Measurements from ENCODE around the gene IGSF21.
A peak's percentile ranks its signal among the peaks of the same experiment; 100 is the strongest.
"Not testable (repeated sequence)": the region's sequence is repeated elsewhere in the genome, so short reads cannot be mapped to it uniquely, and the experiment has no call there.

The IGSF21 gene

DNA sequence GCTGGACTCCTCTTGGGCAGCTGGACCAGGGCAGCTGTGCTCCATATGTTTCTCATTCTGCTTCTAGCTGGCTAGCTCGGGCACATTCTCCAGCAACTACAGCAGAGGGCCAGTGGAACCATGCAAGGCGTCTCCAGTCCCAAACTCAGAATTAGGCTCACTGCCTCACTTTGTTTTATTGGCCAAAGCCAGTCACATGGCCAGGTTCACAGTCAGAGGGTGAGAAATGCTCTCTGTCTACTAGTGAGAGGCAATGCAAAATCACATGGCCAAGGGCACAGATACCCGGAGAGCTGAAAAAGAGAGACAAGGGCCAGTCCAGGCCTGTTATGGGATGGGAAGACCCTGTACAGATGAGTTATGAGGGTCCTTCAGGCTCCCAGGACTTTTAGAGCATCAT lies 294.3 kb downstream of the IGSF21 start:
- no peak for DNase-seq (ENCODE audit: low spot score)

DNA sequence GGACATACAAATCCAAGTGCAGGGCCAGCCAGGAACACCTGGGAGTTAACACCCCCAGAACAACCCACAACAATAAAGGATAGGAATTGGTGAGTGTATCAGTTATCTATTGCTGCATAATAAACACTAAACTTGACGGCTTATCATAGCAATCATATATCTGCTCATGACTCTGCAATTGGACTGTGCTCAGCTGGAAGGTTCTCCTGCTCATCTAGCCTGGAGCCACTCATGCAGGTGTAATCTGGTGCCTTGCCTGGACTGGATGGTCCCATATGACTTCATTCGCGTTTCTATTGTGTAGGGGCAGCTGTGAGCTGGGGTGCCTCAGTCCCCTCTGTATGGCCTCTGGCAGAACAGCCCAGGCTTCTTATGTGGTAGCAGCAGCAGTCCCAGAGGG lies 296.9 kb downstream of the IGSF21 start:
- no peak for DNase-seq (ENCODE audit: low spot score)

DNA sequence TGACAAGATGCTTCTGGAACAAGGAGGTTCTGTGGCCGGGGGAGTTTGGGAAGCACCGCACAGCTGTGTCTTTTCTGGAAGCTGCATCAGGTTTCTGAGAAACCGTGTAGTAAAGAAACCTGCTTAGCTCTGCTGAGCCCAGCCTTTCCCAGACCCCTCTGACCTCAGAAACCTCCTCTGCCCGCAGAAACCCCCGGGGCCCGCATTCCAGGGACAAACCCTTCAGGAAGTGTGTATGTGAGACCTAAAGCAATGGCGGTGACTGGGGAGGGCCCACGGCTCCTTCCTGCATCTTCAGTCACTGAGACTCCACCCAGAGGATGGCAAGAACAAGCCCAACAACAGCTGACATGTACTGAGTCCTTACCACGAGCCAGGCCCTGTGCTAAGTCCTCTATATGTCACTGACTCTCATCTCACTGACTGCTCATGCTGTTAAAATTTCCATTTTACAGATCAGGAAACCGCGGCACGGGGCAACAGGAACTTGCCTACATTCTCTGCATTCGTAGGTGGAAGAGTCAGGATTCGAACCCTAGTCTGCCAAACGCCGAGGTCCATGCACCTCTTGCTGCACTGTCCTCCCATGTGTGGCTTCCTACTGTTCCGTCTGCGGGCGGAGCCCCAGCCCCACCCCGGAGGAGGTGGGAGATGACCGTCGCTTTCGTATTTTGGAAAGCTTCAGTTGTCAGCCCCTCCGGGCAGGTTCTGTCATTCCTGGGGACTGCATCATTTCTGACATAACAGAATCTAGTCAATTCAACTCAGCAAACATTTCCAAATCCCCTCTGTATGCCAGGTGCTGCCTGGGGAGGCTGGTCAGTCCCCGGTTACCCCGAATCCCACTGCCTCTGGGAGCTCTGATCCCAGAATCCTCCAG lies 299.8 kb downstream of the IGSF21 start:
- no peak for DNase-seq (ENCODE audit: low spot score)

DNA sequence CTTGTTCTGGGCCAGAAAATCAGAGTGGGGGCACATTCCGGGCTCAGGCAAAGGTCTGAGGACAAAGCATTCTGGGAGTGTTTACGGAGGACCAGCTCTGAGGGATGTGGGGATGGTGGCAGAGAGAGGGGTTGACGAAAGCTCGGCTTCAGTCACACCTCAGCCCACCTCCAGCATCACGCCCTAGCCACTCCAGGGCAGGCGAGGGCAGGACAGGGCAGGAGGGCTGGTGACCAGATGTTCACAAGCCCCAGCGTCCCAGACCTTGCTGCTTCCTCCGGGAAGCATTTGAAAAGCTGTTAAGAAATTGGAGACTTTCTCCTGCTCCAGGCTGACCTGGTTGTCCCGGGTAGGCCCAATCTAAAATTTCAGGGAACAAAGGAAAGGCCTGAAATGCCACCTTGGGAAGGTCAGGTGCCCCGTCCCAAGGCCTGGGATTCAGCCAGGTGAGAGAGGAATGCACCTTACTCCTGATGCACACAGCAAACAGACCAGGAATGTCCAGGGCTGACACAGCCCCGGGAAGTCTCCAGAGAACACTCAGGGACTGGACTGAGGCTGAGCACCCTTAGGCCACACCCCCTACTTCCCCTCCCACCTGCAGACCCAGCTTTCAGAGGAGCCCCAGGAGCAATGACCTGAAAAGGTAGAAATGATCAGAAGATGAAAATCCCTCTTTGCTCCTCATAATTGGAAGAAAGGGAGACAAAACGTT lies 301.2 kb downstream of the IGSF21 start:
- peak; percentile 16 for DNase-seq (ENCODE audit: low spot score)

DNA sequence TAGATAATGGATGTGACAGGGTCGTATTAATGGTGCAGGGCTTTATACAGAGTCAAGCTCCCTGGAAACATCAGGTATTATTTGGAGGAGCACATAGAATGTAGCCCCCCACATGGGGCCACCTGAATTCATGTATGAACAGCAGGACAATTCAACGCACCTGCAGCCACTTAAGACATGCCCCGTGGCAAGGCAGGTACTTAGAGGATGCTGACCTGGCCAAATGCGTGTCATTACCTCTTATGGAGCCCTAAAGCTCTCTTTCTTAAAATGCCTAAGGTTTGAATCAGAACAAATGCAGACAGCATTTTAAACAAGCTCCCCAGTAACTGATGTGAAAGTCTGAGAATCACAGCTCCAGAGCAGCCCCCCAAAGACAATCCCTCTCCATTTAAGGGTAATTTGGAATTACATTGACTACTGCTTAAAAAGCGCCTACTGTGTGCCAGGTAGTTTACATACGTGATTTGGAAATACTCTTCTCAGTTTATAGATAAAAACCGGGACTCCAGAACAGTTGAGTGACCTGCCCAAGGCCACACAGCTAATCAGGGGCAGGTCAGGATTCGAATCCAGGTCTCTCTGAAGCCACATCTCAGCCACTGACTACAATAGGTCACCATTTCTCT lies 302.1 kb downstream of the IGSF21 start:
- no peak for DNase-seq (ENCODE audit: low spot score)

DNA sequence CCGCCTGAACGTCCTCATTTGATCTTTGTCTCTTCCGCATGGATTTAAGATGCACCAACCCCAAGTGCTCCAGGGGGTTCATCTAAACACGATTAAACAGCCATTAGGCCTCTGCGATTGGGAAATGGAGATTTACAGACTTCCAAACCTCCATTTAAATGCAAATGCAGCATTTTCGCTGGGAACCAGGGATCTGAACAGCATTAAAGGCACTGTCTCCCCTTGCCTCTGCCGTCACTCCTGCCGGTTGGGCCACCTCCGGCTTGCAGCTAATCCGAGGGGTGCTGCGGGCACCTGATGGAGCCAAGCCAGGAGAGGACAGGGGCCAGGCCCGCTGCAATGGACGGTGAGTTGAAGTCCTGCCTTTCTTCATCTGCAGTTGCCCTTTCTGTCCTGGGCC lies 302.8 kb downstream of the IGSF21 start:
- no peak for DNase-seq (ENCODE audit: low spot score)

DNA sequence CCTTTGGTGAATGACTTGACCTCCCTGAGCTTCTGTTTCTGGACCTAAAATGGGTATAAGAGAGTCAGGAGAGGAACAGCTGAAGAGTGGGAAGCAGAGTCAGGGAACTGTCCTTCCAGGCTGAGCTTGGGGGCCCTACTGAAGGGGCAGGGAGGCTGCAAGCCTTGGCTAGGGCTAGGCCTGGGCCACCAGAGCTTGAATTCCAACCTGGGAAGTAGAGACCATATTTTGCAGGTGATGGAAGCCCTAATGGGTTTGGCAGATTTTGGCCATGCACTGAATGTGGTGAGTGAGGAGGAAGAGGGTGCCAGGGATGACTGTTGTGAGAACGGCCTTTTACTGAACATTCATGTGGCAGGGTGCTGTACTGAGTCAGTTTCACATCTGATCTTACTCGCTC lies 303.7 kb downstream of the IGSF21 start:
- DNase-seq (ENCODE audit: low spot score), result no peak

DNA sequence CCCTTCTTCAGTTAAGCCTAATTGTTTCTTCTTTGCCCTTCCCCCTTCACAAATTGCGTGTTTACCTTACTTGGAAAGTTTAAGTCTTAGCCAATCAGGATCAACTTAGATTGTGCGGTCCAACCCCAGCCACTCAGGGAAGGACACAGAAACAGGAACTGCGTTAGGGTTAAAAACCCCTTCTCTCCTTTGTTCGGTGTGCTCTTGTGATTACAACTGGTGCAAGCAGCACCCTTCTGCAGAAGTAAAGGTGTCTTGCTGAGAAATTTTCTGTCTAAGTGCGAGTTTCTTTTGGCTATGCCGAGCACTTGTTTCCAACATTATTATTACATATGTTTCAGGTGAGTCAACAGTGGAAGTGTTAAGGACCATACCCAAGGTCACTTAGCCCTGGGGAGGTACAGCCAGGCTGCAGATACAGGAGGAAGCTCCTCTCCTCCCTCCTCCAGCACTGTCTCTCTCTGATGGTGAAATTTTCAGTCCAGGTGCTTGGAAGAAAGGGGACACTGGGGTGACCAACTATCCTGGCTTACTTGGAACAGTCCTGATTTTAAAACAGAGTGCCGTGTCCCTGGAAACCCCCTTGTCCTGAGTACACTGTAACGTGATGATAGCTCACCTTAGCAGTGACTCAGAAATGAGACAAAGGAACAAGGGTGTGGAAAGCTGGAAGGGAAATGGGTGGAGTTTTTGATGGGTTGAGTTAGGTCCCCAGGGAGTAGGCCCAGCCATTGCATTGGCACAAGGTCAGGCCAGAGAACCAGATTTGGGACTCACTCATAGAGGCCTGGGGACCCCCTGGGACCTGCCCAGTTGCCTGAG lies 304.4 kb downstream of the IGSF21 start:
- DNase-seq (ENCODE audit: low spot score), result peak; percentile 57

DNA sequence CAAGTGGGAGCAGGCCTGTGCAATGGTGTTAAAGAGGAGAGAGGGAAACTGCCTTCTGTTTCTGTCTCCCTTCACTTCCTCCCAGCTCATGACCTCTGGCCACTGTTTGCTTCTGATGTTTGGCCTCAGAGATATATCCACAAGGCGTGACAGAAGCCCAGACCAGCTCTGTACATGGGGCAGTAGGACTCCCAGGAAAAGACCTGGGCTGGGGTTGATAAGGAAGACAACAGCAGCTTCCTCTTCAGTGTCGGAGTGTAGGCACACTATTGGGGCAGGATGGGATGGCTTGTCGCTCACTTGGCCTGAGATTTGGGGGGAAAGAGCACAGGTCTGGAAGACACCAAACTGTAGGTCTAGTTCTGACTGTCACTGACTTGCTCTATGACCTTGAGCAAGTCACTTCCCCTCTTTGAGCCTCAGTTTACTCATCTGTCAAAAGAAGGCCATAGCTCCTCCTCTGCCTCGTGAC lies 305.3 kb downstream of the IGSF21 start:
- DNase-seq (ENCODE audit: low spot score), result no peak

DNA sequence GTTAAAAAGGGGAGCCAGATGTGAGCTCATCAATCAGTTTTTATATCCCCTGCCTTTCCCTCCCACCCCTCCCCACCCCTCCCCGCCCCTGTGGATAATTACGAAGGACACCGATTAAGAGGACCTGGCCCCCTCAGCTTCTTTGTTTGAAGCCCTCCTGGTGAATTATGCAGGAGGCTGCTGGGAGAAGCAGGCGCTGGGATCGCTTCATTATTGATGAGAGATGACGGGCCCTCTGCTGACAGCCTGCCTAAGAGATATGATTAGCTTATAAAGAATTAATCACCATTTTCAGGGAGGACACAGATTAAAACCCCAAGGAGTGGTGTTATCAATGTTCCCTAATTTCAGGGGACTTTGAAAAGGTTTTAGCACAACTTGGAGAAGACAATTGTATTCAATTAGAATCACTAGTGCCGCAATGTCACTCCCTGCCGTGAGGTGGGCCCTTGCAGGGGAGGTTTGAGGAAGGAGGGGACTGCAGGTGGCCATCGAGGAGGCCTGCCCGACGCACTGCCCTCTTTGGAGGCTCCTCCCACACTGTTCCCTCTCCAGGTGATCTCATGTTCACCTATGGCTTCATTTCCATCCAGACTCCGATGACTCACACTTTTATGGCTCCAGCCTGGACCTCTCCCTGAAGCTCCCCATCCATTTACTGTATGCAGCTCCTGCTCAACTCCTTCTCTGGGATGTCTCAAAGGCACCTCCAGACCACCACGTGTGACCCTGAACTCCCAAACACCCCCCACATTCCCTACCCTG lies 306.1 kb downstream of the IGSF21 start:
- DNase-seq (ENCODE audit: low spot score), result peak; percentile 67

DNA sequence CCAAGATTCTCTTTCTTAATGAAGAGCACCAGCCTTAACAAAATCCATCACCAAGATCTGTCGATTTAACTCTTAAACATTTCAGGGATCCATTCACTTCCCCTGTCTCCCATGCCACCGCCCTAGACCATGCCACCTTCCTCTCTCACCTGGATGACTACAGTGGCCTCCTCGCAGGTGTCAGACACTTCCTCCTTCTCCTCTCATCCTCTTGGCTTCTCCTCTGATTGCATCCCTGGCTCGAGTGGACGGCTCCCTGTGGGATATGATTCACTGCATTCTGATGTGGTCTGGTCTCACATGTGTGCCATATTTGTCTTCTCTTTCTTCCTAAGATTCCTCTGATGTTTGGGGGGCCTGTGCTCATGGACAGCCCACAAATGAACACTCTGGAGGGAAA lies 306.7 kb downstream of the IGSF21 start:
- DNase-seq (ENCODE audit: low spot score), result peak; percentile 62

DNA sequence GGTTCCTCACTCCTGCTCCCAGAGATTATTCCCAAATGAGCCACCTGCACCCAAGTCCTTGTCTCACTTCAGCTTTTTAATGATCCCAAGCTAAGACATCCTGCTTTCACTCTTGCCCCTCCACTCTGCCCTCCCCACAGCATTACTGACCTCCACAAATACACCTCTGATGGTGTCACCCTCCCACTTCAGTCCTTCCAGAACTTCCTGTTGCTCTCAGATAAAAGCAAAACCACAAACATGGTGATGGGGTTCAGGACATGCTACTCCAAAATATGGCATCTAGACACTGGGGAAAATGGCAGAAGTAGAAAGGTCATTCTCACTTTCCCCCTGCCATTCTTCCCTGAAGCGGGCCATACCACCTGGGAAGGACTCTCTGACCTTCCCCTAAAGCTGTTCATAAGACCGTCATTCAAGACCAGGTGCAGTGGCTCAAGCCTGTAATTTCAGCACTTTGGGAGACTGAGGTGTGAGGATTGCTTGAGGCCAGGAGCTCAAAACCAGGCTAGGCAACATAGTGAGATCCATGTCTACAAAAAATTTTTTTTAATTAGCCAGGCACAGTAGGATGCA lies 307.4 kb downstream of the IGSF21 start:
- DNase-seq (ENCODE audit: low spot score), result no peak

DNA sequence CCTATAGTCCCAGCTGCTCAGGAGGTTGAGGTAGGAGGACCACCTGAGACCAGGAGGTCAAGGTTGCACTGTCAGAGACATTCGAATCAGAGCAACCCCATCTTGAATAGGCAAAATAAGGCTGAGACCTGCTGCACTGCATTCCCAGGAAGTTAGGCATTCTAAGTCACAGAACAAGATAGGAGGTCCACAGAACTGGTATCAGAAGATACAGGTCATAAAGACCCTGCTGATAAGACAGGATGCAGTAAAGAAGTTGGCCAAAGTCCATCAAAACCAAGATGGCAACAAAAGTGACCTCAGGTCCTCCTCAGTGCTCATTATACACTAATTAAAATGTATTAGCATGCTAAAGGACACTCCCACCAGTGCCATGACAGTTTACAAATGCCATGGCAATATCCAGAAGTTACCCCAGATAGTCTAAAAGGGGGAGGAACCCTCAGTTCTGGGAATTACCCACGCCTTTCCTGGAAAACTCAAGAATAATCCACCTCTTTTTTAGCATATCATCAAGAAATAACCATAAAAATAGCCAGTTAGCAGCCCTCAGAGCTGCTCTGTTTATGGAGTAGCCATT lies 307.9 kb downstream of the IGSF21 start:
- no peak for DNase-seq (ENCODE audit: low spot score)

DNA sequence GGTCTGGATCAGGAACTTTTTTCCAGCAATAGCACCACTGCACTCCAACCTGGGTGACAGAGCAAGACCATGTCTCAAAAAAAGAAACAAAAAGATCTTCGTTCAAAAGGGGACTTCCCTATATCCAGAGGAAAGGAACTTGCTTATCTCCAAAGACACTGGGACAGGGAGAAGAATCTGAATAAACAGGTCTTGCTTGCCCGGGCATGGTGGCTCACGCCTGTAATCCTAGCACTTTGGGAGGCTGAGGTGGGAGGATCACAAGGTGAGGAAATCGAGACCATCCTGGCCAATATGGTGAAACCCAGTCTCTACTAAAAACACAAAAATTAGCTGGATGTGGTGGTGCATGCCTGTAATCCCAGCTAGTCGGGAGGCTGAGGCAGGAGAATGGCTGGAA lies 308.5 kb downstream of the IGSF21 start:
- DNase-seq (ENCODE audit: low spot score), result not testable (repeated sequence)

DNA sequence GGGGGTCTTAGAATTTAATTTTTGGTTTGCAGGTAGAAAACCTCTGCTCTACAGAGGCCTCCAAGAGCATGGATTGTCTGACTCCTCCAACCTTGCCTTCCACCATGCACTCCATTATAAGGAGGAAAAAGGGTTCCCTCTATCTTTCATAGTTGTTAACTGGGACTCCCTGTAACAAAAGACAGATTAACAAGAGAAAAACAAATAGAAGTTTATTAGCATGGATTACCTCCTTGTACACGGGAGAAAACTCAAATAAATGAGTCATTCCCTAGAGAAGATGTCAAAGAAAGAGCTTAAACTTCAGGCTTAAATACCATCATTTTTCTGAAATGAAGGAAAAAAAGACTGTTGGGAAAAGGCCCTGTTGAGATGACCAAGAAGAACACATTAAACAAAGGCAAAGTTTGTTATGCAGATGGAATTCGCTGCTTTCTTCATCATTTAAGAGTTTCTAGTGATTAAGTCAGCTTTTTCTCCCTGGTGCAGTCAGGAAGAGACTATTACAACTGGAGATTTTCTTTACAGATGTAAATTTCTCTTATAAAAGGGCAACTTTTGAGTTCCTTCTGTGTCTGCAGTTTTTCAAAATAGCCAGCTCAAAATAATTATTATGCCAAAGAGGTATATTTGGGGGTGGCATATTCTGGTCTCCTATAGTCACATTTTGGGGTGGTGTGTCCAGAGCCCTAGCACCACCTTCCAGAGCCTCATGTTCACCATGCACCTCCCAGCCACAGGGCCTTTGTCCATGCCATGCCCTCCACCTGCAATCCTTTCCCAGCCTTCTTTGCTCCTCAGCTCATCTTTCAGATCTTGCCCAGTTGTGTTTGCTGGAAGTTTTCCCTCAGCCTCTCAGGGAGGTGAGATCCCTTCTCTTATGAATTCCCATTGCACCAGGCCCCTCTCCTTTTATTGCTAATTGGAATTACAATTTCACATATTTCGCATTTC lies 310.0 kb downstream of the IGSF21 start:
- no peak for DNase-seq (ENCODE audit: low spot score)

DNA sequence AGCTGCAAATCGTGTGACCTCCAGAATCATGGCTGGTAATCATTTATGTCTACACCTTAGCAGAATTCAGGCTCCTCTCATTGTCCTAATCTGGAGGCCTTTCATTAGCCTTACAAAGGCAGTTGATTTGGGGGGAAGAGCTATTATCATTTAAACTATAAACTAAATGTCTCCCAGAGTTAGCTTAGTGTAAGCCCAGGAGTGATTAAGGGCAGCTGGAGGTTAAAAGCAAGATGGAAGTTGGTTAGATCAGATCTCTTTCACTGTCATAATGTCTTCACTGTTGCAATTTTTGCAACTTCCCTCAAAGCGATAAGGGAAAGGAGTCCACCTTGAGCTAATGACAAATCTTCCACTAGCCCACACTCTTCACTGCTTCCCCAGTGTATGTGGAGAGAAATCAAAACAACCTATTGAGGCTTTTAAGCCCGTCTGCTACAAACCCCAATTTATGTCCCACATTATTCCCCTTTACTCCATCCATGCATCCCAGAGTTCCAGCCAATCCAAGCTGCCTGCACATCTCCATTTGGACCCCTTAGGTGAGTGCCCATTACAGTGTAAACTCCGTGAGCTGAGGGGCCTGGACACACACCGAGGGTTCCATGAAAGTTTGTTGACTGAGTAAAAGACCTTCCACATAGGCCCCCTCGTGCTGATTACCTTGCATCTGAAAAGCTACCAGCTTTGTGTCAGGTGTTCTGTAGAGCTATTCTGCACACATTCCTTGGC lies 311.7 kb downstream of the IGSF21 start:
- no peak for DNase-seq (ENCODE audit: low spot score)

DNA sequence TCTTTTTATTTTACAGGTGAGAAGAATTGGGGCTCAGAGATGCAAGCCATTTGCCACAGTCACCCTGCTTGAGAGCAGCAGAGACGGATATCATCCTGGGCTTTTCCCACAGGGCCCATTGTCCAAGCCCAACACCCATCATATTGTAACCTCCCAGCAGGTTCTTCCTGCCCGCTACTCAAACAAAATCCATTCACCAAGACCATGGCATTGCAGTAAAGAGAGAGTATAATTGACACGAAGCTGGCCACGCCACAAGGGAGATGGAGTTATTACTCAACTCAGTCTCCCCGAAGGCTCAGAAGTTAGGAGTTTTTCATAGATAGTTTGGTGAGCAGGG lies 312.2 kb downstream of the IGSF21 start:
- no peak for DNase-seq (ENCODE audit: low spot score)

DNA sequence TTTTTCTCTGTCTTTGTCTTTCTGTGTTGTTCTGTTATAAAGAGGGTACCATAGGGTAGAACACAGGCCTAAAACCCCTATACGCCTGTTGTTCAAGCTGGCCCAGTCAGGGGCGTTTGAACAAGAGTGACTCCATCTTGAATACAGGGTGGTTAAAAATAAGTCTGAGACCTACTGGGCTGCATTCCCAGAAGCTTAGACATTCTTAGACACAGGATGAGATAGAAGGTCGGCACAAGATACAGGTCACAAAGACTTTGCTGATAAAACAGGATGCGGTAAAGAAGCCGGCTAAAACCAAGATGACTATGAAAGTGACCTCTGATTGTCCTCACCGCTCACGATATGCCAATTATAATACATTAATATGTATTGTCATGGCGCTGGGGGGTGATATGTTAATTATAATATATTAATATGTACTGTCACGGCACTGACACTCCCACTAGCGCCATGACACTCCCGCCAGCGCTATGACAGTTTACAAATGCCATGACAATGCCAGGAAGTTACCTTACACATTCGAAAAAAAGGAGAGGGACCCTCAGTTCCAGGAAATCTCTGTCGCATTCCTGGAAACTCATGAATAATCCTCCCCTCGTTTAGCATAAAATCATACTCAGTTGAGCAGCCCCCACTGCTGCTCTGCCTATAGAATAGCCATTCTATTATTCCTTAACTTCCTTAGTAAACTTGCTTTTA lies 314.6 kb downstream of the IGSF21 start:
- DNase-seq (ENCODE audit: low spot score), result no peak

Data from kidney tubule cell (primary cell).